ENCODE data around the gene ZNF598. TPM values are rescaled to one million over a fixed set of nuclear protein-coding genes. Genes with fewer than 3 reads are reported as not detected.

The ZNF598 gene
- total RNA-seq, 4 donors from 2014 or later = 56.1 to 117 (median 86.5) TPM

- WGBS, 2 donors = 12% methylated on average over 26 of the region's 59 CpGs; no CpG with 5 or more reads in 1 of the 2 donors
- intact Hi-C loops (cut with DNase I; ENCODE audit: low total_unique reads) = no loop called here
- no peak for TF ChIP-seq CTCF (IDR thresholded peaks at IDR 0.05)
- no peak for TF ChIP-seq POLR2A (IDR thresholded peaks at IDR 0.05)
- DNase-seq (ENCODE audit: low spot score in 2 of 2) = no peak
- peak within 1 kb of the TSS; percentile 31 for H3K4me3 ChIP-seq (ENCODE audit: low read depth, poor library complexity, severe bottlenecking)
Observed at GRCh38 chr16:2026461-2027023, 16.9 kb upstream of the ZNF598 start, which contains the start of gene NHERF2. TSS of gene NHERF2 (plus strand) at chr16:2026902. CDS start at chr16:2027006, 104 bp downstream.

- DNase-seq (ENCODE audit: low spot score in 2 of 2) = no peak
- WGBS, 2 donors = 76 to 83% methylated on average over 15 to 16 of the region's 16 CpGs
- H3K4me3 ChIP-seq (ENCODE audit: low read depth, poor library complexity, severe bottlenecking) = no peak overlapping the region
- intact Hi-C loops (cut with DNase I; ENCODE audit: low total_unique reads) = no loop called here
- TF ChIP-seq CTCF (IDR thresholded peaks at IDR 0.05) (no peak), POLR2A (IDR thresholded peaks at IDR 0.05) (no peak)
Observed at GRCh38 chr16:2025878-2026460, 16.3 kb upstream of the ZNF598 start.

- intact Hi-C loops (cut with DNase I; ENCODE audit: low total_unique reads) = no loop called here
- WGBS, 2 donors = 95% methylated on average over 13 to 14 of the region's 14 CpGs
- no peak for TF ChIP-seq POLR2A (IDR thresholded peaks at IDR 0.05)
- TF ChIP-seq CTCF (IDR thresholded peaks at IDR 0.05) = no peak
- no peak for DNase-seq (ENCODE audit: low spot score in 2 of 2)
- no peak overlapping the region for H3K4me3 ChIP-seq (ENCODE audit: low read depth, poor library complexity, severe bottlenecking)
Observed at GRCh38 chr16:2025251-2025650, 15.6 kb upstream of the ZNF598 start.

GRCh38 chr16:2024032-2024420, 14.4 kb upstream of the ZNF598 start:
- TF ChIP-seq CTCF (IDR thresholded peaks at IDR 0.05) = no peak
- TF ChIP-seq POLR2A (IDR thresholded peaks at IDR 0.05) = no peak
- H3K4me3 ChIP-seq (ENCODE audit: low read depth, poor library complexity, severe bottlenecking) = no peak overlapping the region
- no peak for DNase-seq (ENCODE audit: low spot score in 2 of 2)
- intact Hi-C loops (cut with DNase I; ENCODE audit: low total_unique reads) = loop anchor here (5.0 kb wide), 1 partner anchor 118 kb away; no protein-coding TSS in a partner anchor
- 83 to 92% methylated on average over 12 of the region's 12 CpGs for WGBS, 2 donors

GRCh38 chr16:2023092-2024031, 13.7 kb upstream of the ZNF598 start:
- TF ChIP-seq POLR2A (IDR thresholded peaks at IDR 0.05) (no peak), CTCF (IDR thresholded peaks at IDR 0.05) (peak in 1 of 3 donors; percentile 93)
- peak; percentile 88 to 98 for DNase-seq (ENCODE audit: low spot score in 2 of 2)
- intact Hi-C loops (cut with DNase I; ENCODE audit: low total_unique reads) = loop anchor here (5.0 kb wide), 1 partner anchor 119 kb away; no protein-coding TSS in a partner anchor
- no peak overlapping the region for H3K4me3 ChIP-seq (ENCODE audit: low read depth, poor library complexity, severe bottlenecking)
- WGBS, 2 donors = 11 to 16% methylated on average over 28 to 52 of the region's 53 CpGs

All from lower leg skin (tissue), 4 donors.